Activated CD8-positive, alpha-beta memory T cell treated with anti-CD3 and anti-CD28 coated beads for 36 hours (primary cell): ENCODE data around the gene SSR2. TPM values are rescaled to one million over a fixed set of nuclear protein-coding genes. Genes with fewer than 3 reads are reported as not detected.
"Not testable (repeated sequence)": the region's sequence is repeated elsewhere in the genome, so short reads cannot be mapped to it uniquely, and the experiment has no call there.

ENCODE experiments used
- CTCF ChIA-PET: fragments of 350-600 bp; sonication (Branson Sonifier 250); formaldehyde crosslinking; loops from one replicate; lab custom pipeline; 2021; ENCODE audit warnings: antibody characterized with exemption; lab: Charles Lee
- POLR2A ChIA-PET: fragments of 350-600 bp; sonication (Branson Sonifier 250); formaldehyde crosslinking; loops from one replicate; lab custom pipeline; 2021; ENCODE audit warnings: antibody characterized with exemption; lab: Charles Lee
- total RNA-seq, 2 experiments: library from RNA; stranded (reverse); gene quantifications; one replicate each; pipeline ENCODE4 v1.2.3, GENCODE V29; 2021

Gene SSR2
- total RNA-seq, 2 experiments from 2014 or later, result 170 to 177 TPM

DNA sequence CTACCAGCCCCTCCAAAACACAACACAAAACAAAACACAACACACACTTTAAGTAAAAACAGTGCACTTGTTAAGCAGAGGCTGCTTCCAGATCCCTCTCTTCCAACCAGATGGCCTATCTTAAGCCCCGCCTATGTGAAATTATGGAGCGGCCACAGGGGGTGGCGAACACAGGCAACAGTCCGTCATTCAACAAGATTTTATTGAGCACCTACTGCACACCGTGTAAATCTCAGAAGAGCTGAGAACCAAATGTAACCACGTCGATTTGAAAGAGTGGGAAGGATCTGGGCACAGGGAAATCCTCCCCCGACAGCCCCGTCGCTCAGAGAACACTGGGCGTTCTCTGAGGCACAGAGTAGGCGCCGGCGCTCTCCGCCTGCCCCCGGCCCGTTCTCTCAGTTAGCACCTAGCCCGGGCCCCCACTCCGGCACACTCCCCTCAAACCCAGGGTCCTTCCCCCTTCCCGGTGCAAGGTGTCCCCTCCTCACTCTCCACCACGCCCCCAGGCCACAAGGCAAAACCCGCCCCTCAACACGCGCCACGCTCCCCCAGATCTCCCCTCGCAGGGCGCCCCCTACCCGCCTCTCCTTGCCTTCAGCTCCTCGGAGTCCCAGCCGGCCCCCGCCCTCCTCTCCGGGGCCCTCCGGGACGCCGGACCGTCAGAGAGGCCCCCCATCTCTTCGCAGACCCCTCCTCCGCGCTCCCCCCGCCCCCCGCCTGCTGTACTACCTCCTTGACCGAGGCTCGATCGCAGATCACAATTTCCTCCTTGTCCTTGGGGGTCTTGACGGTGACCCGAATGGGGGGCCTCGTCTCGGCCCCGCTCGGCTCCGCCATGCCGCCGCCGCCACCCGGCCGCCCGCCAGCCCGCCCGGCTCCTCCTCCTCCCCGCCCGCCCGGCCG, 32.4 kb upstream of the SSR2 start:
- ChIA-PET CTCF (interaction anchor here (0.9 to 2.2 kb wide), 6 partner anchors 13 to 121 kb away, joined by 3 to 6 read pairs (median 4); partner anchors contain the start of gene ARHGEF2), POLR2A (interaction anchor here (0.6 to 1.0 kb wide), 2 partner anchors 38 to 365 kb away, joined by 4 to 5 read pairs; no protein-coding TSS in a partner anchor)

- CTCF ChIA-PET, result interaction anchor here (1.0 to 2.2 kb wide), 2 partner anchors 15 to 25 kb away, joined by 4 to 6 read pairs; no protein-coding TSS in a partner anchor
- POLR2A ChIA-PET, result no interaction called here
Observed at GRCh38 chr1:156051011-156051725, 30.4 kb upstream of the SSR2 start.

GRCh38 chr1:156050376-156050775, 29.6 kb upstream of the SSR2 start:
- ChIA-PET CTCF (interaction anchor here (0.5 kb wide), 1 partner anchor 10 kb away, joined by 4 read pairs; no protein-coding TSS in a partner anchor), POLR2A (interaction anchor here (1.0 kb wide), 1 partner anchor 927 kb away, joined by 3 read pairs; no protein-coding TSS in a partner anchor)

DNA sequence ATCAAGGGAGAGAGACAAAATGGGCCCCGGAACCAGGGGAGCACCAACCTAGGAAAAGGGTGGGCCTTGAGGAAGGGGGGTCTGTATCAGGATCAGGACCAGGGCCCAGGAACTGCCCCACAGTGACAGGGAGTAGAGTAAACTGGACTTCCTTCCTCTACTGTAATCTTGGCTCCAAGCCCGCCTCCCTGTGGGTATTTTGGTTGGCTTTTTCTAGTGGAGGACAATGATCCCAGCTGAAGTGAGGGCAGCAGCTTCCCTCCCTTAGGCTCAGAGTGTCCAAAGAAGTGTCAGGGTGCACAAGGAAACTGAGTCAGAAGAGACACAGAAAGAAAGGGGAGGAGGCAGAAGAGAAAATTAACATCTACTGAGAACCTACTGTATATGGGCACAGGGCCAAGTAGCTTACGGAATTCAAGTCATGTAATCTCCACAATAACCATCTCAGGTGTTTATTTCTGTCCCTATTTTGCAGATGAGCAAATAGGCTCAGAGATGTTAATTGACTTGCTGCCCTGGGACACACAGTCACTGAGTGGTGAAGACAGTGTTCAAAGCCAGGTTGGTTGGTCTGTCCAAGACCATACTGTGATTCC, 28.0 kb upstream of the SSR2 start:
- ChIA-PET CTCF (no interaction called here), POLR2A (no interaction called here)

GRCh38 chr1:156045076-156045475, 24.3 kb upstream of the SSR2 start:
- ChIA-PET CTCF (interaction anchor here (0.5 to 0.6 kb wide), 2 partner anchors 15 to 176 kb away, joined by 3 to 4 read pairs; no protein-coding TSS in a partner anchor), POLR2A (no interaction called here)

DNA sequence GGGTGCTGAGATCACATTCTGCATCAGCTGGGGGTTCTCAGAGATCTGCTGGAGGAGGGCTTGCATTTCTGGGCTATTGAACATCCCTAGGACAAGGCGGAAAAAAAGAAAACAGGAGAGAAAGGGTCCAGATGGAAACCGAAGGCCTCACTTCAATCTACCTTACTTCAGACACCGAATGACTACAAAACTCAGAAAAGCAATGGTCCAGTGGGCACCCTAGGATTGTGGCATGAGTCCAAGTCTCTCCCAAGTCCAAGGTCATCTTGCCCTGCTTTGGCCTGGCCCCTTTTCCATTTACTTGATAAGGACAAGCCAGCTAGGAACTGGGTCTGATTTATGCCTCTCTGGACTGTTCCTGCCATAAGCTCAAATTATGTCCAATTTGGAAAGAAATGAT, 22.1 kb upstream of the SSR2 start:
- POLR2A ChIA-PET, result interaction anchor here (1.1 kb wide), 1 partner anchor 53 kb away, joined by 3 read pairs; no protein-coding TSS in a partner anchor
- CTCF ChIA-PET, result interaction anchor here (0.6 to 1.2 kb wide), 2 partner anchors 9 to 233 kb away, joined by 3 to 5 read pairs; no protein-coding TSS in a partner anchor

DNA sequence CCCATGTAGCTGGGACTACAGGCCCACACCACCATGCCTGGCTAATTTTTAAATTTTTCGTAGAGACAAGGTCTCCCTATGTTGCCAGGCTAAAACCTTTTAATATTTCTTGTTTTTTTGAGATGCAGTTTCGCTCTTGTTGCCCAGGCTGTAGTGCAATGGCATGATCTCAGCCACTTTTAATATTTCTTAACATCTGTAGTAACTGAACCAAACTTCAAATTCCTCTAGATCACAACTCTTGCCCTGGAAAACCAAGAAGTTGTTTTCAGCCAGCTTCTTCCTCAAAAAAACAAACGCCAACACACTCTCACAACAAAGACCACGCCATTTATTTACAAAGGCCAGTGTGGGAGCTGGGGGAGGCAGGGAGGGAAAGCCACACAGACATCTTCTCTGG, 14.2 kb upstream of the SSR2 start:
- CTCF ChIA-PET, POLR2A ChIA-PET: not testable (repeated sequence)

GRCh38 chr1:156033011-156033410, 12.3 kb upstream of the SSR2 start:
- ChIA-PET CTCF (interaction anchor here (1.3 kb wide), 1 partner anchor 10 kb away, joined by 5 read pairs; no protein-coding TSS in a partner anchor), POLR2A (interaction anchor here (1.5 kb wide), 1 partner anchor 12 kb away, joined by 4 read pairs; the partner anchor contains the start of gene SSR2)

GRCh38 chr1:156026588-156026987, 5.8 kb upstream of the SSR2 start:
- ChIA-PET CTCF (interaction anchor here (1.1 kb wide), 1 partner anchor 26 kb away, joined by 6 read pairs; no protein-coding TSS in a partner anchor), POLR2A (no interaction called here)

DNA sequence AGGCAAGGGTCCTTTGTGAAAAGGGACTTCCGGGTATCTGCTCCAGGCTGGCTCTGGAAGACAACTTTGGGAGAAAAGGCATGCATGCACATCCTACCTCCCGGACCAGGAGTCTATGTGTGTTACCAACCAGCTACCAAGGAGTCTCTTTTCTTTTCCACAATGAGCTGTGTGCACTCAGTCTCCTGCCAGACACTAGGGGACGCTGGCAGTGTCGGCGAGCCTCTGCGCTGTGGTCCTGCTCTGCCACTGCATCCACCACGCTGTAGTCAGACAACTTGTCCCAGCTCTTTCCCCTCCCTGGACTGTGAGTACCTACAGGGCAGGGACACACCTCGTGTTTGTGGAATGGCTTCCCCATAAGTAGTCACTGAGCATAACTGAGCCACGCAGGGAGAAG, 5.1 kb upstream of the SSR2 start:
- ChIA-PET POLR2A (no interaction called here), CTCF (interaction anchor here (0.7 to 1.1 kb wide), 4 partner anchors 26 to 222 kb away, joined by 3 to 6 read pairs (median 5); no protein-coding TSS in a partner anchor)

GRCh38 chr1:156024801-156025200, 4.0 kb upstream of the SSR2 start:
- ChIA-PET CTCF (no interaction called here), POLR2A (interaction anchor here (0.5 kb wide), 1 partner anchor 38 kb away, joined by 4 read pairs; no protein-coding TSS in a partner anchor)

GRCh38 chr1:156021954-156022353, 1.2 kb upstream of the SSR2 start:
- ChIA-PET POLR2A (interaction anchor here (0.6 kb wide), 1 partner anchor 177 kb away, joined by 5 read pairs; no protein-coding TSS in a partner anchor), CTCF (interaction anchor here (0.6 kb wide), 1 partner anchor 216 kb away, joined by 3 read pairs; no protein-coding TSS in a partner anchor)

- CTCF ChIA-PET, result interaction anchor here (0.9 to 1.0 kb wide), 2 partner anchors 31 to 88 kb away, joined by 3 to 4 read pairs; no protein-coding TSS in a partner anchor
- POLR2A ChIA-PET, result interaction anchor here (1.3 to 1.4 kb wide), 2 partner anchors 11 to 33 kb away, joined by 3 to 4 read pairs; partner anchors contain the start of gene LAMTOR2
Observed at GRCh38 chr1:156021093-156021428, 310 bp upstream of the SSR2 start.

DNA sequence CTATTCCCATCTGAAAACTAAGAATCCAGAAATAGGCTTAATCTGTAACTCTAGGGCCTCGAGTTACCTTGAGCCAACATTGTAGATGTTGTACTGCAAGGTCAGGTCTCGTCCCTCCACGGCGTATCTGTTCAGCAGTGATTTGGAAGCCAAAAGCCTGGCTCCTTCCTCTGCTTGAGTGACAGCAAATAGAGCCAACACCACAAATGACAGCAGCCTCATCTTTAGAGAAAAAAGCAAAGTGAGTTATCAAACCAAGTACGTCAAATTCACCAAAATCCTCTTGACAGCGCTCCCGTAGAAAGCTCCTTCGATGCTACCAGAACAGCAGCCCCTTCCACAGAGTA, 832 bp downstream of the SSR2 start:
- POLR2A ChIA-PET, result interaction anchor here (1.4 kb wide), 1 partner anchor 12 kb away, joined by 4 read pairs; no protein-coding TSS in a partner anchor
- CTCF ChIA-PET, result interaction anchor here (1.3 kb wide), 1 partner anchor 160 kb away, joined by 4 read pairs; no protein-coding TSS in a partner anchor

GRCh38 chr1:156014829-156015228, 5.9 kb downstream of the SSR2 start:
- ChIA-PET CTCF (no interaction called here), POLR2A (interaction anchor here (0.9 kb wide), 1 partner anchor 39 kb away, joined by 4 read pairs; the partner anchor contains the start of gene UBQLN4)

DNA sequence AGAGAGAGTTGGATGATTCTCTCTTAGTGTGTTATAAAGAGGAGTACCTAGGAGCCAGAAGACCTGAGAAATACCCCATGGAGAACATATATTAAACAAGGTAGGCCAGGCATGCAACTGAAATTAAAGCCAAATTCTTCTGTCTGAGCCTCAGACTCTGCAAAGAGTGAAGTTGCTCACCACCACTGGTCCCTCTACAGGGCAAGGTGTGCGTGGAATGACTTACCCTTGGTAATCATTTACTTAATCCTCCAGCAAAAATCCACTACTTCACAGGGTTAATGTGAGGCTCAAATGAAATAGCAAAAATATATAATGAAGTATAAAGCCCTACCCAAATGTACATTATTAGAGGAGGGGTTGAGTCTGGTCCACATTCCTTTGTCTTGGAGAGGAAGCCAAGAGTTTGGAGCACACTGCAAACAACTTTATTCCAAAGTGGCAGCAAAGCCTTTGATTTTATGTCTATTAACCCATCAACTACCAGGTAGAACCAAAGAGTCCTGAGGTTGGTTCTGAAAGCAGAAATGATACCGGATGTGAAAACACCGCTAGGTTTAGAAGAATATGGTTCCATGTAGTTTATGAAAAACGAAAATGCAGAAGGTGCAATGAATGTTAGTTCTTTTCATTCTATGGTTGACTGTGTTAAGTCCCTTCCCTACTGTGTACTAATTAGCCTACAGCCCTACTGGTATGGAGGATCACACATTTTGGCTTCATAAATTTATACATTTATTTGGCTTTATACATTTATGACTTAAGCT, 8.5 kb downstream of the SSR2 start:
- CTCF ChIA-PET, result interaction anchor here (1.4 kb wide), 1 partner anchor 8 kb away, joined by 4 read pairs; no protein-coding TSS in a partner anchor
- POLR2A ChIA-PET, result interaction anchor here (0.6 kb wide), 1 partner anchor 84 kb away, joined by 6 read pairs; no protein-coding TSS in a partner anchor

DNA sequence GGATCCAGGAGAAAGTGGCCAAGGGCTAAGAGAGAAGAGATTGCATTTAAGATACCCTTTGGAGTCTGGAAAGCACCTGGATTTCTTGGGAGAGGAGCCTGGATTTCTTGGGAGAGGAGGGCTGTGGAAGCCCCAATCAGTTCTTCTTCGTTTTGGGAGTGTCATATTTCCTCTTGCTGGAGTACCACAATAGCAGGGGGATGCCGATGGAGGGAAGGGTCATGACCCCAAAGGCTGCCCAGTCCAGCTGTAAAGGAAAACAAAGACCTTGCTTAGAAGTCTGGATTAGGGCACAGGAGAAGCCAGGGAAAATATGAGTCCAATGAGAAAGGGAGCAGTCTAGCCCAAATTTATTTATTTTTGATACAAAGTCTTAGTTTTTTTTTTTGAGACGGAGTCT, 11.3 kb downstream of the SSR2 start:
- CTCF ChIA-PET, result interaction anchor here (0.7 kb wide), 1 partner anchor 57 kb away, joined by 3 read pairs; no protein-coding TSS in a partner anchor
- POLR2A ChIA-PET, result no interaction called here
